ENCODE data around the gene WDR54. TPM values are rescaled to one million over a fixed set of nuclear protein-coding genes. Genes with fewer than 3 reads are reported as not detected.

The WDR54 gene
- total RNA-seq, 4 donors from 2014 or later, result 2.1 to 8.1 (median 5.8) TPM

GRCh38 chr2:74436111-74436805 is 14.7 kb downstream of the WDR54 start:
- TF ChIP-seq, protein P1, sequence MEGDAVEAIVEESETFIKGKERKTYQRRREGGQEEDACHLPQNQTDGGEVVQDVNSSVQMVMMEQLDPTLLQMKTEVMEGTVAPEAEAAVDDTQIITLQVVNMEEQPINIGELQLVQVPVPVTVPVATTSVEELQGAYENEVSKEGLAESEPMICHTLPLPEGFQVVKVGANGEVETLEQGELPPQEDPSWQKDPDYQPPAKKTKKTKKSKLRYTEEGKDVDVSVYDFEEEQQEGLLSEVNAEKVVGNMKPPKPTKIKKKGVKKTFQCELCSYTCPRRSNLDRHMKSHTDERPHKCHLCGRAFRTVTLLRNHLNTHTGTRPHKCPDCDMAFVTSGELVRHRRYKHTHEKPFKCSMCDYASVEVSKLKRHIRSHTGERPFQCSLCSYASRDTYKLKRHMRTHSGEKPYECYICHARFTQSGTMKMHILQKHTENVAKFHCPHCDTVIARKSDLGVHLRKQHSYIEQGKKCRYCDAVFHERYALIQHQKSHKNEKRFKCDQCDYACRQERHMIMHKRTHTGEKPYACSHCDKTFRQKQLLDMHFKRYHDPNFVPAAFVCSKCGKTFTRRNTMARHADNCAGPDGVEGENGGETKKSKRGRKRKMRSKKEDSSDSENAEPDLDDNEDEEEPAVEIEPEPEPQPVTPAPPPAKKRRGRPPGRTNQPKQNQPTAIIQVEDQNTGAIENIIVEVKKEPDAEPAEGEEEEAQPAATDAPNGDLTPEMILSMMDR (IDR thresholded peaks at IDR 0.05; ENCODE audit: low read depth), result no peak

DNA sequence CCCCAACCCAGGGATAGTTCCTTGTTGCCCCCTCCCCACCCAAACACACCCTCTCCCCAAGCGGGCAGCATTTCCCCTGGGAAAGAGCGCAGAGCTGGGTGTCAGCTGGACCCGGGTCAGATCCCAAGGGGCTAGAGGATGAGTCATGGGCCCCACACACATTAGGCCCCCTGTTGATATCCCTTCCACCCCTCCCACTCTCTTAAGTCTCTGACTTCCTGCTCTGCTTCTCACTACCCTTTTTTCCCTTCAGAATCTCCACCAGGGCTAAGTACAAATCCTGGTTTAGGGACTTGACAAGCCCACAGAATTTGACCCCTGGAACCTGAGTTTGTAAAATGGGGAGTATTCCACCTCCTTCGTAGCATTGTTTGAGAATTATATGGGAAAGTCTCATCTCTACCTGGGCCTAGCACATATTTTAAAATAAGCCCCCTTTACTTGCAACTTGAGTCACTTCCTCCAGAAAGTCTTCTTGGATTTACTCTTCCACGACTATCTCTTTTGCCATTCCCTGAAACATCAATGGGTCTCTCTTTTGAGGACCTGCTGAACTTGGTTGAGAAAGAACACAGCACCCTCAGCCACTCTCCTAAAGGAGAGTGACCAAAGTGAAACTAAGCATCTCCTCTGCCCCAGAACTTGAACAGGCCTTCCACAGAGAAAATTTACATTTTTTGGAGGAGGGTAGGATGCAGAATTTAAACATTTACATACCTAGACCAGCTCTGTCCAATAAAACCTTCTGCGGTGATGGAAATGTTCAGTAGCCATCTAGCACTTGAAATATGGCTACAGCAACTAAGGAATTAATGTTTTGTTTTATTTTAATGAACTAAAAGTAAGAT is 15.5 kb downstream of the WDR54 start:
- TF ChIP-seq, protein P1 (IDR thresholded peaks at IDR 0.05; ENCODE audit: low read depth), result no peak

GRCh38 chr2:74438248-74438647 is 16.7 kb downstream of the WDR54 start:
- TF ChIP-seq, protein P1 (IDR thresholded peaks at IDR 0.05; ENCODE audit: low read depth), result no peak

DNA sequence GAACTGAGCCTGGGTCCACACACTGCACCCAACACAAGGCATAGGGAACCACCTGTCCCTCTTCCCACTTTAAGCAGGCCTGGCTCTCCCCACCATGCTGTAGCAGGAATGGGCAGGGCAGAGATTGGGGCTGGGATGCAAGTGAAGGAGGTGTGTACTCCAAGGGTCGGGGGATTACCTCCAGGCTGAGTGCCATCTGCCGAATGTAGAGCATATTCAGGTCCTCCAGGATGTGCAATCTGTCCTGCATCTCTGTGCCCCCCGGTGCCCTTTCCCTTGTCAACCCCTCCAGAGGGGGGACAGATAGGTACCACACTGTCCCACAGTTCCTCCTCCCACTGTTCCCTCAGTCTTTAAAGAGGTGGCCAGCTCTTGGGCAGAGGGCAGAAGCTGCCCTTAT is 17.8 kb downstream of the WDR54 start:
- TF ChIP-seq, protein P1 (IDR thresholded peaks at IDR 0.05; ENCODE audit: low read depth), result no peak

DNA sequence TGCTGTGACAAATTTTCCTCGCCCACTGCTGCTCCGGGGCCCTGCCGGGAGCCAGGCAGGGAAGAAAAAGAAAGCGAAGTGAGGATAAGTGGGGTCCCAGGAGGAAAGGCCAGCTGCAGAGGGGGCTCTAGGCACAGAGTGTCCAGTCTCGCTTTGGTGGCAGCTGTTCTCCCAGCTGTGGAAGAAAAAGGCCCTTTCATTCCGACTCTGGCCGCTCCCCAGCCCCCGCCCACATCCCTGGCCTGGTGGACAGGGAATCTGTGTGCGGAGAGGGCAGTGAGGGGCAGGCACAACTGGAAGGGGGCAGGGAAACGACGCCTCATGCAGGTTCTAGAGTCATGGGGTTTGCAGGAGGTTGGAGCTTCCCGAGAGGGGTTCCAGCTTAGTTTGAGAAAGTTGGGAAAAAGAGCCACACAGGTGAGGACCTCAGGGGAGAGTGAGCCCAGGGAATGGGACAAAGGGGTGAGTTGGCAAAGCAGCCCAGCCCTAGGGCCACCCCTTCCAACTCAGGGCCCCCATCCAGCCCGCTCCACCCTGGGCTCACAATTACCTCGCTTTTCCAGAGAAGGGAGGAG is 18.4 kb downstream of the WDR54 start:
- TF ChIP-seq, protein P1 (IDR thresholded peaks at IDR 0.05; ENCODE audit: low read depth), result no peak

DNA sequence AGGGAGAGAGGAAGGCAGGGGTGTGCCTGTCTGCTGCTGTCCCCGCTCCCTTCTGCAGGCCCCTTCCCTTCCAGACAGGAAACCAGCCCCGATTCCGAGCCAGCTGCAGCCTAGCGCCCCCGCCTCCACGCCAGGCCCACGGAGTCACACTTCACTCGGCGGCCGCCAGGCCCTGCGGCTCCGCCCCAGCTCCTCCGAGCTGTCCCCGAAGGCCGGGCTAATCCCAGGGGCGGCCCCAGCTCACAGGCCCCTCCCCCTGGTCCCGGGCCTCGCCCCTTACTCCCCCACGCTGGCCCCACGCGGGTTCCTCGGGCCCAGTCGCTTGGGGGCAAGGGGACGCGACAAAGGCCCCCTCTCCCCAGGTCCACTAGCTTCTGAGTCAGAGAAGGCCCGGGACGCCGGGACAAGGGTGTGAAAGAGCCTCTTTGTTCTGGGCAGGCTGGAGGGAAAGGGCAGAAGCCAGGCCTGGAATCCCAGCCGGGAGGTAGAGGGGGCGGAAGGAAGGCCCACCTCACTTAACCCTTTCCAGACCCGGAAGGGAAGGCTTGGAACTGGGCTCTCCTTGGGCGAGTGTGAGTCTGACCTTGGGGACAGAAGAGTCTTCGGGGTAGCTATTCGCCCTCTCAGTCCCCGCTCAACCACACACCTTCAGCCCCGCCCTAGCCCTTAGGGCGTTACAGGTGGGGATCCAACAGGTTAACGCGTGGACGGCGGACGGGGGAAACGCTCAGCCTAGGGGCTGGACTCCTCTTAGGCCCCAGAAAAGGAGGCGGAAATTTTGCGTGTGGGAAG is 19.0 kb downstream of the WDR54 start:
- TF ChIP-seq, protein P1 (IDR thresholded peaks at IDR 0.05; ENCODE audit: low read depth), result no peak
